ENCODE data around the gene TP53AIP1.

TP53AIP1 gene

GRCh38 chr11:128942817-128943427 lies at the start of gene TP53AIP1:
TSS of gene TP53AIP1 (minus strand) at chr11:128942871. CDS start at chr11:128937818, 5,053 bp downstream.
- no peak for DNase-seq (ENCODE audit: low read depth)
- no peak for TF ChIP-seq CTCF (IDR thresholded peaks at IDR 0.05; ENCODE audit: low read depth, low read length, missing control alignments)
- H3K4me3 ChIP-seq (ENCODE audit: low read depth, low read length): no peak within 1 kb of the TSS

GRCh38 chr11:128988242-128988970 lies 45.7 kb upstream of the TP53AIP1 start:
- DNase-seq (ENCODE audit: low read depth): no peak
- TF ChIP-seq CTCF (IDR thresholded peaks at IDR 0.05; ENCODE audit: low read depth, low read length, missing control alignments): no peak
- H3K4me3 ChIP-seq (ENCODE audit: low read depth, low read length): no peak overlapping the region

GRCh38 chr11:128985880-128986279 lies 43.2 kb upstream of the TP53AIP1 start:
- no peak for TF ChIP-seq CTCF (IDR thresholded peaks at IDR 0.05; ENCODE audit: low read depth, low read length, missing control alignments)

GRCh38 chr11:128983023-128983422 lies 40.4 kb upstream of the TP53AIP1 start:
- TF ChIP-seq CTCF (IDR thresholded peaks at IDR 0.05; ENCODE audit: low read depth, low read length, missing control alignments): no peak
- H3K4me3 ChIP-seq (ENCODE audit: low read depth, low read length): no peak overlapping the region
- no peak for DNase-seq (ENCODE audit: low read depth)

More at GRCh38 chr11:128985880-128986279, 43.2 kb upstream of the TP53AIP1 start:
- H3K4me3 ChIP-seq (ENCODE audit: low read depth, low read length): no peak overlapping the region
- no peak for DNase-seq (ENCODE audit: low read depth)

GRCh38 chr11:128981254-128981653 lies 38.6 kb upstream of the TP53AIP1 start:
- no peak overlapping the region for H3K4me3 ChIP-seq (ENCODE audit: low read depth, low read length)
- TF ChIP-seq CTCF (IDR thresholded peaks at IDR 0.05; ENCODE audit: low read depth, low read length, missing control alignments): no peak
- no peak for DNase-seq (ENCODE audit: low read depth)

- TF ChIP-seq CTCF (IDR thresholded peaks at IDR 0.05; ENCODE audit: low read depth, low read length, missing control alignments): no peak
- no peak overlapping the region for H3K4me3 ChIP-seq (ENCODE audit: low read depth, low read length)
- DNase-seq (ENCODE audit: low read depth): no peak
Measured at GRCh38 chr11:128970598-128971190, 28.0 kb upstream of the TP53AIP1 start.
